GM18526 (cell line): Measurements from ENCODE around the gene AVPI1.
A peak's percentile ranks its signal among the peaks of the same experiment; 100 is the strongest.

Source experiments
- POLR2A ChIP-seq: IDR thresholded peaks from 3 replicates; pipeline ENCODE4 v1.6.1; 2011; ENCODE audit not compliant: insufficient read length; ENCODE audit errors: extremely low read depth

Gene AVPI1, protein sequence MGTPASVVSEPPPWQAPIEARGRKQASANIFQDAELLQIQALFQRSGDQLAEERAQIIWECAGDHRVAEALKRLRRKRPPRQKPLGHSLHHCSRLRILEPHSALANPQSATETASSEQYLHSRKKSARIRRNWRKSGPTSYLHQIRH

GRCh38 chr10:97686962-97687784 is at the start of gene AVPI1:
Gene AVPI1 (minus strand): TSS chr10:97687241. CDS start chr10:97679905, 7,336 bp downstream.
- TF ChIP-seq POLR2A, result peak; percentile 38

- no peak for TF ChIP-seq POLR2A
These were observed 49.4 kb upstream of the AVPI1 start for GRCh38 chr10:97736403-97736901.

DNA sequence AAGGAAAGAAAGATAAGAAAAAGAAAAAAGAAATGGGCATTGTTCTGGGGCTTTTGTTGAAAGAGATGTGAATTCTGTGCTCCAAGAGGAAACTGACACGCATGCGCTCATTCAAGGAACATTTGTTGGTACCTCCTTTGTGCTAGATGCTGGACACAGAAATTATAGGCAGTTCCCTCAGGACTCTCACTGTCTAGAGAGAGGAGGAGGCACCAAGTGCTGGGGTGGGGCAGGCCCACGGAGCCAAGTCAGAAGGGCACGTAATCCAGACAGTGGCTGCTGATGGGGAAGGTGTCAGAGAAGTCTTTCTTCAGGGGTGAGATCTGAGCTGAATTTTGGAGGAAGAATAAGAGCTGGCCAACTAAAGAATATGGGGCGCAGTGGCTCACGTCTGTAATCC is 47.0 kb upstream of the AVPI1 start:
- TF ChIP-seq POLR2A, result no peak

DNA sequence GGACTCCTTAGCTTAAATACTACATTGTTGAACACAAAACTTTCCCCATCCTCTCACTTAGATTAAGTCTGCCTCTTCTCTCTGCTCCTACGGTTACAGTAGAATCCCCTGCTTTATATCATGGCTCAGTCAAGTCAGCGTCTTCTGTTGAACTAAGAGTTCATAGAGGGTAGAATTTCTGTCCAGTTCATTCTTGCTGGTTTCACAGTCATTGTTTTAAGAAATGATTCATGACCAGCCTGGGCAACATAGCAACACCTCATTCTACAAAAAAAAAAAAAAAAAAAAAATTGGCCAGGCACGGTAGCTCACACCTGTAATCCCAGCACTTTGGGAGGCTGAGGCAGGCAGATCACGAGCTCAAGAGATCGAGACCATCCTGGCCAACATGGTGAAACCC is 46.2 kb upstream of the AVPI1 start:
- no peak for TF ChIP-seq POLR2A

GRCh38 chr10:97732052-97732359 is 45.0 kb upstream of the AVPI1 start:
- no peak for TF ChIP-seq POLR2A

DNA sequence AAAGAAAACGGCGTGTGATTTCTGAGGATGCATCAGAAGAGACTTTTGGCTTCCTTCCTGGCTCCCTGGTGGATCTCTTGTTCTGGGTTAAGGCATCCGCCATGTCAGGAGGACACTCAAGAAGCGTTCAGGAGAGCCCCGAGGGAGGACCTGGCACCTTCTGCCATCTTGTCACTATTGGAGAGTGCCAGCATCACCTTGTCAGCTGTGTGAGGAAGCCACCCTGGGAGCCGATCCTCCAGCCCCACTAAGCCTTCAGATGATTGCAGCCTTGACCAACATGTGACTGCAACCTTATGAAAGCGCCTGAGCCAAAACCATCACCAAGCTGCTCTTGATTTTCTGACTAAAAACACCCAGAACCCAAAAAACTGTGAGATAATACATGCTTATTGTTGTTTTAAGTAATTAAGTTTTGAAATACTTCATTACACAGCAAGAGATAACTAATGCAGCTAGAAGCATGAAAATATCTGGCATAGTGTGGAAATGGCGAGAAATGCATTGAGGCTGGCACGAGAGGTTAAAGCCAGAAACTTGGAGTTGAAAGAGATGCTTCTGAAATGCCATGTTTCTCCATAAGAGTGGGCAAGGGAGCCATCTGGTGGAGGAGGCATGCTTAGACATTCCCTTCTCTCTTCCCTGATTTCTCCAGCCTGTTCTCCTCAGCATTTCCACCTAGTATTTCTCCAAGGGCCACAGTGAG is 44.5 kb upstream of the AVPI1 start:
- no peak for TF ChIP-seq POLR2A

DNA sequence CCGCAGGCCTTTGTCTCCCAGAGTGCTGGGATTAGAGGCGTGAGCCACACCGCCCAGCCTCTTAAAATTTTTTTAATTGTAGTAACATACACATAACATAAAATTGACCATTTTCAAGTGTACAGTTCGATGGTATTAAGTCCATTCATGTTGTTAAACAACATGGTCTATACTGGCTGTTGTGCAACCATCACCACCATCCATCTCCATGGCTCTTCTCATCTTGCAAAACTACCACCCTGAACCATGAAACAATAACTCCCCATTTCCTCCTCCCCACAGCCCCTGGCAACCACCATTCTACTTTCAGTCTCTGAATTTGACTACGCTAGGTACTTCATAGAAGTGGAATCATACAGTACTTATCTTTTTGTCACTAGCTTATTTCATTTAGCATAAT is 42.0 kb upstream of the AVPI1 start:
- TF ChIP-seq POLR2A, result no peak

DNA sequence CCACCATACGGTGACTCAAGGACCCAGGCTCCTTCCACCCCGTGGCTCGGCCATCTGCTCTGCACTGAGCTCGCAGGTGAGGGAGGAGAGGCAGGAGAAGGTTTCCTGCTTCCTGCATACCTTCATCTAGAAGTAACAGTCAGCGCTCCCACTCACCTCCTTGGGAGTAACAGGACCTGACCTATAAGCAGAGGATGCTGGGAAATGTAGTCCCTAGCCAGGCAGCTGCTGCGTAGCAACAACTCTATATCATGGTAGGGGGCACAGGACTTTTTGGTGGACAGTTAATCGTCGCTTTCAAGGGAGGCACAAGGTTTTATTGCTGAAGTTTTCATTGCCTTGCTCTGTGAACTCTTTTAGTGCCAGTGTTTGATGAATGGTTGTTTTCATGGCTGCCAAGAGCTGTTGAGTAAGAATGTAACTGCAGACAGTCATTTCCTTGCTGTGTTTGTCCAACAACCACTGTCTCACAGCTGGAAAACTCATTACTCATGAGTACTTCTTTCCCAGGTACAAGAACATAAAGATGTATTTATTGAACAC is 39.7 kb upstream of the AVPI1 start:
- no peak for TF ChIP-seq POLR2A

DNA sequence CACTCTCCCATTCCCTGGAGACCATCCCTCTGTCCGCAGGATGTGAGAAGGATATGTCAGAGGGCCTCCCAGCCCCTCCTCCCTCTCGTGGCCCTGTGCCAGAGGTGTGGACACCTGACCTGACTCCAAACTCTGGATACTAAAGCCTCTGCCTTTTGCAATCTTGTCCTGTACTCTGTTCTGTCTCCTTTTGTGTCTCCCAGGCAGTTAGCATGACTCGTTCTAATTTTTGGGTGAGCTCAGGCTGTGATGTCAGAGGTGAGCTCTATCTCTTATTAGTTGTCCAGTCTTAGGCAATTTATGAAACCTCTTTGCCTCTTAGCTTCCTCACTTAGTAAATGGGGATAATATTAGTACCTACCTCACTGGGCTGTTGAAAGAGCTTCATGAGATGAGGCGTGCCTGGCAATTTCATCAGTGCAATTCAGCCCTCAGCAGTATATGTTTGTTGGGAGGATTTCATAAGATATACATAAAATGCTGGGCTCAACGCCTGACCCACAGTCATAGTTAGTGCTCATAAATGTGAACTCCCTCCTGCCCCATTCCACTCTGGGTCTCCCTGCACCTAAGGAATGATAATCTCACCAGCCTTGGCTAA is 37.4 kb upstream of the AVPI1 start:
- TF ChIP-seq POLR2A, result no peak

GRCh38 chr10:97723001-97723400 is 36.0 kb upstream of the AVPI1 start:
- TF ChIP-seq POLR2A, result no peak

- no peak for TF ChIP-seq POLR2A
These were observed 35.1 kb upstream of the AVPI1 start for GRCh38 chr10:97721871-97722780.

DNA sequence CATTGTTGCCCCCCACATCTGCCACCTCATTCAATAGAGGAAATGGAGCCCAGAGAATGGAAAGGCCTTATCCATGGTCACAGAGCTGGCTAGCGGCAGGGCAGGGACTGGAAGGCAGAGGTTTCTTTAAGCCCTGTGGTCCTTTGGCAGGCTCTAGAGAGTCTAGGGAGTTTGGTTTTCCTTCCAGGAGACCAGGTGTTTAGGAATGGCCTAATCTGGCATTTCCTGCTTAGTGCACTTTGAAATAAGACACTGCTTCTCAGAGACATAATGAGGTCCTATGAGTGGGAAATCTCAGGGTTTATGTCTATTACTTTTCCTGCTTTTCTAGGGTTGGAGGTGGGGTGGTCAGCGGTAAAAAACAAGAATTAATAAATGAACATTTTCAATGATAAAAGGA is 32.6 kb upstream of the AVPI1 start:
- no peak for TF ChIP-seq POLR2A

DNA sequence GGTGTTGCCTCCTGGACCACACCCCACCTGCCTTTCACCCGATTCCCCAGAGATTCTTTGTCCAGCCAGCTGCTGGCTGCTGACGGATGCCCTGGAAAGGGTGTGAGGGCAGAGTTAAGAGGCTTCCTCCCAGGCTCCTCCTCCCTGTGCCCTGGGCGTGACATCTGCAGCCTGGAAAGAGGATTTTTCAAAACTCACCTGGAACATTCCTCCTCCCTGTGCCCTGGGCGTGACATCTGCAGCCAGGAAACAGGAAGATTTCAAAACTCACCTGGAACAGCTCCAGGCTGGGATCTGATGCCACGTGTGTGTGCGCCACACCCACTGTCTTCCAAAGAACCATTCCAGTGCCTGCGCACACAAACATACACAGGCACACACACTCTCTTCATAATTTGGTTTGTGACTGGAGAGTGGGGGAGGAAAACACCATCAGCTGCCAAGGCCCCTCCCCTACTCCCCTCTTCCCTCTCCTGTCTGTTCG is 31.7 kb upstream of the AVPI1 start:
- no peak for TF ChIP-seq POLR2A

DNA sequence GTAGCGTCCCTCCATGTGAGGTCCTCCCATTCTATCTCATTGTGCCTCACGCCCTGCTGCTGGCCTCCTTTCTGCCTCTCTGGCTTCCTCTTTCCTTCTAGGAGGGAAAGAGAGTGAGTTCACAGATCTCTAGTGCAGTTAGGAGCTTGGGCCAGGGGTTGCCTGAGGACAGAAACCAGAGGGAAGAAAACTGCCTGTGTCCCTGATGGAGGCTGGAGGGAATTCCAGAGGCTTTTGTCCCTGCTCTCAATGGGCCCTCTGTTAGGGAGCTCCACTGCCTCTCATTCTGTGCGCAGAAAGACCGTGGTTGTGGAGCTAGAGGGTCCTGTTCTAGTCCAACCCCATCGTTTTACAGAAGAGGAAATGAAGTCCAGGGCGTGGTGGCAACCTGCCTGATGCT is 31.1 kb upstream of the AVPI1 start:
- TF ChIP-seq POLR2A, result no peak

DNA sequence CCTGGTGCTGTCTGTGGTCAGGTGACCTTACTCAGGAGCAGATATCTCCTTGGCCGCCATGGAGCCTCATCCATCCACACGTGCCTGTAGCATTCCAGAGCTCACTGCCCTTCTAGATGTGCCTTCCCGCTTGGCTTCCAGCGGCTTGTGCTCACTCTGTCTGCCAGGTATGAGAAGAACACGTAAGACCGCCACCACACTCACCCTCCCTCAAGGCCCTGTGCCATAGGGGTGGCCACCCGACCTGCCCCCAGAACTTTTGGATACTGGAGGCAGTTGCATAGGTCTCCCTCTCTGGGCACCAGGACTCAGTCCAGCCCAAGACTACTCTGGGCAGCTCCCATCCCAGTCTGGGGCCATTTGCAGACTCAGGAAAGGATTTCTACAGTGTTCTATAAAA is 30.6 kb upstream of the AVPI1 start:
- no peak for TF ChIP-seq POLR2A
